ENCODE data around the gene SP3. TPM values are rescaled to one million over a fixed set of nuclear protein-coding genes. Genes with fewer than 3 reads are reported as not detected.

Gene SP3
- total RNA-seq, 1 experiment from 2014 or later, result 84.5 TPM

DNA sequence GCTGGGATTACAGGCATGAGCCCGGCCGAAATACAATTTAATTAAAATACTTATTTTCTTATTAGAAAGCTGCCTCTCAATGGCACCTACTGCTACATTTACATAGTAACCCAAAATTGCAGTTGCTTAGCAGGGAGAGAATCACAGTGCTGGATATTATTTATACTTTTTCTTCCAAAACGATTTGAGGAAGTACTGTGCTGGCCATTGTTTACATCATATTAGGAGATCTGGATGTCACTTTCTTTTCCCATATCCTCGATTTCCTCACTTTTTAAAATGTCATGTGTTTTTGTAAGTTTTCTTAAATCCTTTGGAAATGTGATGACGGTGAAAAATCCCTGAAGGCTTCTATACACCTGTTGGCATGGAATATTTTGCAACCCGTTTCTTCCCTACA lies 3.4 kb upstream of the SP3 start:
- H3K4me1 ChIP-seq (ENCODE audit: insufficient read depth, low read length, poor library complexity, severe bottlenecking), result peaks cover 7% of the 10 kb centered on the region
- no peaks in the 10 kb centered on the region for H3K27me3 ChIP-seq (replicated peaks; ENCODE audit: insufficient read depth, low read depth, low read length, poor library complexity)
- intact Hi-C loops (cut with micrococcal nuclease; ENCODE audit: unreplicated experiment), result loop anchor here (5.0 kb wide), 1 partner anchor 74 kb away; no protein-coding TSS in a partner anchor
- ChIA-PET CTCF (no interaction called here), POLR2A (ENCODE audit: low non-redundant PET) (no interaction called here)
- H3K27ac ChIP-seq (ENCODE audit: low read depth, low read length, poor library complexity, severe bottlenecking), result no peak overlapping the region
- no TSS peak for BruUV-seq (replicated peaks)
- no peak for DNase-seq (ENCODE audit: low spot score)
- TF ChIP-seq EZH2 (IDR thresholded peaks at IDR 0.05; ENCODE audit: borderline replicate concordance, low read depth, low read length, poor library complexity, severe bottlenecking), result no peak
- TF ChIP-seq, protein P1, sequence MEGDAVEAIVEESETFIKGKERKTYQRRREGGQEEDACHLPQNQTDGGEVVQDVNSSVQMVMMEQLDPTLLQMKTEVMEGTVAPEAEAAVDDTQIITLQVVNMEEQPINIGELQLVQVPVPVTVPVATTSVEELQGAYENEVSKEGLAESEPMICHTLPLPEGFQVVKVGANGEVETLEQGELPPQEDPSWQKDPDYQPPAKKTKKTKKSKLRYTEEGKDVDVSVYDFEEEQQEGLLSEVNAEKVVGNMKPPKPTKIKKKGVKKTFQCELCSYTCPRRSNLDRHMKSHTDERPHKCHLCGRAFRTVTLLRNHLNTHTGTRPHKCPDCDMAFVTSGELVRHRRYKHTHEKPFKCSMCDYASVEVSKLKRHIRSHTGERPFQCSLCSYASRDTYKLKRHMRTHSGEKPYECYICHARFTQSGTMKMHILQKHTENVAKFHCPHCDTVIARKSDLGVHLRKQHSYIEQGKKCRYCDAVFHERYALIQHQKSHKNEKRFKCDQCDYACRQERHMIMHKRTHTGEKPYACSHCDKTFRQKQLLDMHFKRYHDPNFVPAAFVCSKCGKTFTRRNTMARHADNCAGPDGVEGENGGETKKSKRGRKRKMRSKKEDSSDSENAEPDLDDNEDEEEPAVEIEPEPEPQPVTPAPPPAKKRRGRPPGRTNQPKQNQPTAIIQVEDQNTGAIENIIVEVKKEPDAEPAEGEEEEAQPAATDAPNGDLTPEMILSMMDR (conservative IDR thresholded peaks at IDR 0.05; ENCODE audit: low read depth, low read length), result no peak
- no peaks in the 10 kb centered on the region for H3K9me3 ChIP-seq (ENCODE audit: low read depth, low read length, poor library complexity, severe bottlenecking)
- no peaks in the 10 kb centered on the region for H3K36me3 ChIP-seq (ENCODE audit: insufficient read depth, low read length, poor library complexity, severe bottlenecking)
- no peak overlapping the region for H3K4me3 ChIP-seq (ENCODE audit: low read depth, low read length, poor library complexity, severe bottlenecking)

DNA sequence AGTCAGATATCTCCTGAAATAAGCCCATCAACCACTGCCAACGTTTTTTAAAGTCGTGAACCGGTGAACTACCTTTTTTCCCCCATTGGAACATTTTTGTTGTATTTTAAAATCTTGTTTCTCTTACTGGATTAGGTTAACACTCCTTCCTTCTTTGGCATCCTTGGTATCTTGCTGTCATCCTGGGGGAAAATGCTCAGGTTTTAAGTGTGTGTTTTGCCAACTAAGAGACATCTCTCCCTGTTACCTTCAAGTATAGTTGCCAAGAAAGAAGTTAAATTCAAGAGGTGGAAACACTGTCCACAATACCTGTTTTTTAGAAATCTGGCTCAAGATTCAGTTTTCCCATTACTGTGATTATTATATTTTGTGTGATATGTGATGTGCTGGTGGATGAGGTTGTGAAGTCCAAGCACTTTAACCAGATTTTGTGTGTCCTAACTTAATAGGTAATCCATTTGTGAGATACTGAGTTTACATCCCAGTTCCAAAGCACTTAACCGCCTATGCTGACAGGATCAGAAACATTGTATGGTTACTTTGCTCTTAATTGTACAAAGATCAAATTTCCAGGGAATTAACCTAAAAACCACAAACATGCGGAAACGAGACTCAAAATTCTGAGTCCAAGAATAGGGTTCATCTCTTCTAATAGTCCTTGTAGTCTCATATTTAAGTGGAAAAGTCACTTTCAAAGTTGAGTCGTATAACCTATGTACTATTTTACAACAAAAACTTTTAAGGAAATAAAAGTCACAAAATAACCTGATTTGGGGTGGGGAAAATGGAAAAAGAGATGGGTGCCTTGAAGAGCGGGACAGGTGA lies 1.3 kb upstream of the SP3 start:
- intact Hi-C loops (cut with micrococcal nuclease; ENCODE audit: unreplicated experiment), result loop anchor here (5.0 kb wide), 1 partner anchor 76 kb away; no protein-coding TSS in a partner anchor
- Histone ChIP-seq H3K27me3 (replicated peaks; ENCODE audit: insufficient read depth, low read depth, low read length, poor library complexity) (no peaks in the 10 kb centered on the region), H3K4me1 (ENCODE audit: insufficient read depth, low read length, poor library complexity, severe bottlenecking) (peaks cover 7% of the 10 kb centered on the region), H3K27ac (ENCODE audit: low read depth, low read length, poor library complexity, severe bottlenecking) (peak overlapping the region; percentile 99), H3K9me3 (ENCODE audit: low read depth, low read length, poor library complexity, severe bottlenecking) (no peaks in the 10 kb centered on the region), H3K4me3 (ENCODE audit: low read depth, low read length, poor library complexity, severe bottlenecking) (peak overlapping the region; percentile 93), H3K36me3 (ENCODE audit: insufficient read depth, low read length, poor library complexity, severe bottlenecking) (peaks cover 4% of the 10 kb centered on the region)
- POLR2A ChIA-PET (ENCODE audit: low non-redundant PET), result no interaction called here
- no peak for DNase-seq (ENCODE audit: low spot score)
- CTCF ChIA-PET, result no interaction called here
- TF ChIP-seq, protein P1 (conservative IDR thresholded peaks at IDR 0.05; ENCODE audit: low read depth, low read length), result no peak
- TF ChIP-seq EZH2 (IDR thresholded peaks at IDR 0.05; ENCODE audit: borderline replicate concordance, low read depth, low read length, poor library complexity, severe bottlenecking), result no peak
- BruUV-seq (replicated peaks), result TSS peak; percentile 66

DNA sequence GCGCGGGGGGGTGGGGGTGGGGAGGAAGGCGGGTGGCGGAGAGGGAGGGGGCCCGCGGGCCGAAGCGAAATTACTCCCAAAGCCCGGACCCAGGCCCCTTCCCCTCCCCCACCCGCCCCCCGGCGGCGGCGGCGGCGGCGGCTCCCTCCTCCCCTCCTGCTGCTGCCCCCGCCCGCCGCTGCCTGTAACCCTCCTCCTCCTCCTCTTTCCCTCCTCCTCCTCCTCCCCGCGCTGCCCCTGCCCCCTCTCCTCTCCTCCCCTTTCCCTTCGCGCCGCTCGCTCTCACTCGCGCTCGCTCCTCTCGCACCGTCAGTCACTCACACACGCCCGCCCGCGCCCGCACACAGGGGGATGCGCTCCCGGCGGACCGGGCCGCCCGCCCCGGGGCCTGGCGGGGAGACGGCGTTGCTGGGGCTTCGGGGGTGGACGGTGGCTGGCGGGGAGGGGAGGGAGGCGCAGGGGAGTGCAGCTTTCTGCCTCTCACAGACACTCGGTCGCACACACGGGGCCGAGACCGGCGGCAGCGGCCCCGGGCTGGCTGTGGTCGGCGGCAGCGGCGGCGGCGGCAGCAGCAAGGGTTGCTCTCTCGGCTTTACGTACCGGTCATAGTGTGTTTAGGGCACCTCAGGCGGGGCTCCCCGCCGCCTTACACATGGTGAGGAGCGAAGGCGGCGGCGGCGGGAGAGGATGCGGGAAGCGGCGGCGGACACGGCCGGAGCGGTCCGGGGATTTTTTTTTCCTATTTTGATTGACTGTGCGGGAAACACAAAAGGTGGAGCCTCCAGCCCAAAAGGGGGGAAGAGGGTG lies 405 bp downstream of the SP3 start:
- POLR2A ChIA-PET (ENCODE audit: low non-redundant PET), result interaction anchor here (0.7 kb wide), 1 partner anchor 40 kb away, joined by 3 read pairs; no protein-coding TSS in a partner anchor
- Histone ChIP-seq H3K4me3 (ENCODE audit: low read depth, low read length, poor library complexity, severe bottlenecking) (peak overlapping the region; percentile 93), H3K4me1 (ENCODE audit: insufficient read depth, low read length, poor library complexity, severe bottlenecking) (peaks cover 7% of the 10 kb centered on the region), H3K27me3 (replicated peaks; ENCODE audit: insufficient read depth, low read depth, low read length, poor library complexity) (no peaks in the 10 kb centered on the region), H3K27ac (ENCODE audit: low read depth, low read length, poor library complexity, severe bottlenecking) (peak overlapping the region; percentile 99), H3K9me3 (ENCODE audit: low read depth, low read length, poor library complexity, severe bottlenecking) (peaks cover 5% of the 10 kb centered on the region), H3K36me3 (ENCODE audit: insufficient read depth, low read length, poor library complexity, severe bottlenecking) (peaks cover 10% of the 10 kb centered on the region)
- CTCF ChIA-PET, result interaction anchor here (0.6 kb wide), 1 partner anchor 350 kb away, joined by 4 read pairs; no protein-coding TSS in a partner anchor
- no peak for TF ChIP-seq EZH2 (IDR thresholded peaks at IDR 0.05; ENCODE audit: borderline replicate concordance, low read depth, low read length, poor library complexity, severe bottlenecking)
- TF ChIP-seq, protein P1 (conservative IDR thresholded peaks at IDR 0.05; ENCODE audit: low read depth, low read length), result no peak
- no TSS peak for BruUV-seq (replicated peaks)
- intact Hi-C loops (cut with micrococcal nuclease; ENCODE audit: unreplicated experiment), result loop anchor here (5.0 kb wide), 3 partner anchors 78 to 378 kb away; no protein-coding TSS in a partner anchor
- peak; percentile 93 for DNase-seq (ENCODE audit: low spot score)

Measured in A673 (cell line).